Daoy (cell line): ENCODE results near the gene CCNL2. TPM values are rescaled to one million over a fixed set of nuclear protein-coding genes. Genes with fewer than 3 reads are reported as not detected.

Experiments used
- DNase-seq: peaks from one replicate; pipeline ENCODE4 v3.0.0-alpha.2; 2015; ENCODE audit warnings: low read depth
- total RNA-seq: library from RNA; depleted of rRNA; stranded (reverse); fragments of >200 nt; shearing (Covaris generic); gene quantifications from 2 replicates; pipeline ENCODE4 v1.2.3, GENCODE V29; 2014; rRNA removed

Gene CCNL2
- total RNA-seq, 1 experiment from 2014 or later, result 81.7 TPM

- DNase-seq, result no peak
Measured at GRCh38 chr1:1342584-1343115, 56.5 kb downstream of the CCNL2 start.

- no peak for DNase-seq
Measured at GRCh38 chr1:1342061-1342562, 57.0 kb downstream of the CCNL2 start.

GRCh38 chr1:1341549-1342021 lies 57.5 kb downstream of the CCNL2 start:
- no peak for DNase-seq

- no peak for DNase-seq
Measured at GRCh38 chr1:1340791-1341548, 58.2 kb downstream of the CCNL2 start.

- no peak for DNase-seq
Measured at GRCh38 chr1:1340185-1340584, 59.0 kb downstream of the CCNL2 start.

- DNase-seq, result no peak
Measured at GRCh38 chr1:1338278-1338677, 60.9 kb downstream of the CCNL2 start.

- DNase-seq, result no peak
Measured at GRCh38 chr1:1337793-1338147, 61.4 kb downstream of the CCNL2 start.

GRCh38 chr1:1336931-1337792 lies 62.0 kb downstream of the CCNL2 start:
- DNase-seq, result no peak

GRCh38 chr1:1336446-1336845 lies 62.7 kb downstream of the CCNL2 start:
- no peak for DNase-seq

GRCh38 chr1:1335792-1336248 lies 63.3 kb downstream of the CCNL2 start:
- DNase-seq, result no peak

Other genes starting within 250 kb of the CCNL2 start
- gene TTLL10, start 225.5 kb downstream of the CCNL2 start, total RNA-seq, result not detected in 2 replicates
- gene TNFRSF18, start 192.7 kb downstream of the CCNL2 start, total RNA-seq, result 0.89 and 1.9 TPM in 2 replicates
- gene TNFRSF4, start 185.2 kb downstream of the CCNL2 start, total RNA-seq, result not detected in 2 replicates
- 84.4 and 91.8 TPM in 2 replicates for gene SDF4, start 167.3 kb downstream of the CCNL2 start, total RNA-seq
- gene B3GALT6, start 167.1 kb downstream of the CCNL2 start, total RNA-seq, result 44.5 and 49.1 TPM in 2 replicates
- gene C1QTNF12, start 152.6 kb downstream of the CCNL2 start, total RNA-seq, result 0.36 TPM in 1 of 2 replicates, not detected in the other
- 82.1 and 87.3 TPM in 2 replicates for gene UBE2J2, start 125.5 kb downstream of the CCNL2 start, total RNA-seq
- gene SCNN1D, start 118.9 kb downstream of the CCNL2 start, total RNA-seq, result 0.71 and 0.86 TPM in 2 replicates
- gene ACAP3, start 91.4 kb downstream of the CCNL2 start, total RNA-seq, result 17.5 and 19.3 TPM in 2 replicates
- 18.8 and 39.8 TPM in 2 replicates for gene PUSL1, start 90.7 kb downstream of the CCNL2 start, total RNA-seq
- 76.5 and 95.7 TPM in 2 replicates for gene INTS11, start 74.7 kb downstream of the CCNL2 start, total RNA-seq
- gene CPTP, start 74.5 kb downstream of the CCNL2 start, total RNA-seq, result 7.0 and 12.9 TPM in 2 replicates
- gene TAS1R3, start 68.1 kb downstream of the CCNL2 start, total RNA-seq, result under 0.01 TPM in 1 of 2 replicates, not detected in the other
- gene DVL1, start 49.9 kb downstream of the CCNL2 start, total RNA-seq, result 44.4 and 65.5 TPM in 2 replicates
- 0.23 TPM in 1 of 2 replicates, not detected in the other for gene MXRA8, start 40.8 kb downstream of the CCNL2 start, total RNA-seq
- gene AURKAIP1, start 24.1 kb downstream of the CCNL2 start, total RNA-seq, result 267 and 308 TPM in 2 replicates
- gene MRPL20, start 8.0 kb upstream of the CCNL2 start, total RNA-seq, result 303 and 385 TPM in 2 replicates
- gene ANKRD65, start 21.9 kb upstream of the CCNL2 start, total RNA-seq, result not detected in 2 replicates
- 2.2 and 5.7 TPM in 2 replicates for gene VWA1, start 36.4 kb upstream of the CCNL2 start, total RNA-seq
- gene ATAD3C, start 50.4 kb upstream of the CCNL2 start, total RNA-seq, result 0.06 and 0.29 TPM in 2 replicates
- gene ATAD3B, start 72.4 kb upstream of the CCNL2 start, total RNA-seq, result 46.8 and 47.5 TPM in 2 replicates
- 85.1 and 85.4 TPM in 2 replicates for gene ATAD3A, start 112.8 kb upstream of the CCNL2 start, total RNA-seq
- gene TMEM240, start 141.3 kb upstream of the CCNL2 start, total RNA-seq, result 0.11 TPM in 1 of 2 replicates, not detected in the other
- 67.3 and 71.3 TPM in 2 replicates for gene SSU72, start 175.5 kb upstream of the CCNL2 start, total RNA-seq
- gene FNDC10, start 200.8 kb upstream of the CCNL2 start, total RNA-seq, result 1.8 TPM in 1 of 2 replicates, not detected in the other
- gene MIB2, start 216.2 kb upstream of the CCNL2 start, total RNA-seq, result 31.3 and 38.3 TPM in 2 replicates
- 0.17 TPM in 1 of 2 replicates, not detected in the other for gene MMP23B, start 232.8 kb upstream of the CCNL2 start, total RNA-seq